ENCODE results near the gene AOPEP.

AOPEP gene

DNA sequence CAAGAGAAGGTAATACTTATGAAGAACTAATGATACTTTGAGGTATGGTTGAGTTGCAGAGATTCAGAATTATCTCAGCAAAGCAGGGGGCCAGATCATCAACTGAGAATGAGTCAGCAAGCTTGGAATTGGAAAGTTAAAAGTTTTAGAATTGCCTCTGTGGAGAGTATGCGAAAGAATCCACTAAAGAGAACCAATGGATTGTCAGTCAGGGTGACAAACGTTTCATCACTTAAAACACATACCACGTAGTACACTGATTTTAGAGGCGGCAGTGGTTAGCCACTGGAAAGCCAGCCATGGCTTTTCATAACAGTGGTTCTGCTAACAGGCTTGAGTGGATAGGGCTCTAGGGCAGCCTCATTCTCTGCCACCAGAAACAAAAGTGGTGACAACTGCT, 30.7 kb downstream of the AOPEP start:
- intact Hi-C loops (cut with DNase I; ENCODE audit: low total_unique reads) = no loop called here
- H3K36me3 ChIP-seq = peaks cover 0 to 13% (median 0%) of the 10 kb centered on the region in 3 donors
- H3K4me3 ChIP-seq = no peak overlapping the region
- no peak for DNase-seq
- H3K9me3 ChIP-seq = no peaks in the 10 kb centered on the region
- no peak for TF ChIP-seq CTCF (IDR thresholded peaks at IDR 0.05)
- peak overlapping the region in 1 of 2 donors; percentile 45 for H3K27ac ChIP-seq
- no peaks in the 10 kb centered on the region for H3K27me3 ChIP-seq
- H3K4me1 ChIP-seq = peaks cover 0 to 12% (median 1%) of the 10 kb centered on the region in 4 donors

DNA sequence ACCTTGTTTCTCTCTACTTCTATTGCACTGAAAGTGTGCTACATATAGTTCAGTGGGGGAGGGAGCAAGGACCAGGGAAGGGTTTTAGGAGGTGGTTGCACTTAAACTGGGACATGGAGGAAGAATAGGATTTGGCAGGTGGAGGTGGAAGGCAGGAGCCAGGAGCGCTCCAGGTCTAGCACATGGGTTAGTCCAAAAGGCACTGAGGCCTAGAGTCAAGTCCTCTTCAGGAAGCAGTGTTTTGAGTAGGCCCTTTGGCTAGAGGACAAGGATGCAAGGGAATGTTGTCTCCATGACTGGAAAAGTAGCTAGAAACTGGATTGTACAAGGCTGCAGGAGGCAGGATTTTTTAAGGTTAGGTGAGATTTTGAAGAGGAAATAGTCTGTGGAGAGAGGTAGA, 31.5 kb downstream of the AOPEP start:
- intact Hi-C loops (cut with DNase I; ENCODE audit: low total_unique reads) = no loop called here
- Histone ChIP-seq H3K27me3 (no peaks in the 10 kb centered on the region), H3K4me3 (no peak overlapping the region), H3K36me3 (peaks cover 0 to 13% (median 0%) of the 10 kb centered on the region in 3 donors), H3K4me1 (peaks cover 0 to 12% (median 1%) of the 10 kb centered on the region in 4 donors), H3K27ac (no peak overlapping the region), H3K9me3 (no peaks in the 10 kb centered on the region)
- TF ChIP-seq CTCF (IDR thresholded peaks at IDR 0.05) = no peak
- no peak for DNase-seq

DNA sequence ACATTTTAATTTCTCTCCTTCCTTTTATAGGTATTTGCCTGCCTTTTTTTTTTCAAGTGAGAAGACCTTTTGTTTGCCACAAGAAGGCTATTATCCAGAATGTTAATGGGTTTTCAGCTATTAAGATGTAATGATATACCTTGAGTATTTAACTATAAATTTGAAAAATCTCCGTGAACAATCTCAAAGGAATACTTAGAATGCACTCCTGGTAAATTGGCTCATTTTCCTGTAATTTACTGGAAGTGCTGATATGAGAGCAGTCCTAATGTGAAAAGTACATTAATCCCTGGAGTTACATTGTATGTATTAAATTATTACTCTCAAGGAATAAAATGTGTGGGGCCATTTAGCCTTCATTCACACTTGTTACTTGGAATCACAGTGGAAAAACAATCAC, 32.4 kb downstream of the AOPEP start:
- no peaks in the 10 kb centered on the region for H3K27me3 ChIP-seq
- intact Hi-C loops (cut with DNase I; ENCODE audit: low total_unique reads) = no loop called here
- H3K27ac ChIP-seq = no peak overlapping the region
- H3K36me3 ChIP-seq = peaks cover 0 to 14% (median 0%) of the 10 kb centered on the region in 3 donors
- H3K4me3 ChIP-seq = no peak overlapping the region
- TF ChIP-seq CTCF (IDR thresholded peaks at IDR 0.05) = no peak
- H3K9me3 ChIP-seq = no peaks in the 10 kb centered on the region
- peaks cover 0 to 12% (median 1%) of the 10 kb centered on the region in 4 donors for H3K4me1 ChIP-seq
- DNase-seq = no peak

DNA sequence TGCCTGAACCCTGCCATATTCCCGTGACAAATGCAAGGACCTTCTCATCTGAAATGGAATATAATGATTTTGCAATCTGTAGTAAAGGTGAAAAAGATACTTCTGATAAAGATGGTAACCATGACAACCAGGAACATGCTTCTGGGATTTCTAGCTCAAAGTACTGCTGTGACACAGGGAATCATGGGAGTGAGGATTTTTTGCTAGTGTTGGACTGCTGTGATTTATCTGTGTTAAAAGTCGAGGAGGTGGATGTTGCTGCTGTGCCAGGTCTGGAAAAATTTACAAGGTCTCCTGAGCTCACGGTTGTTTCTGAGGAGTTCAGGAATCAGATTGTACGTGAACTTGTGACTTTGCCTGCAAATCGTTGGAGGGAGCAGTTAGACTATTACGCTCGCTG, 33.5 kb downstream of the AOPEP start:
- H3K4me1 ChIP-seq = peaks cover 0 to 7% (median 1%) of the 10 kb centered on the region in 4 donors
- no peaks in the 10 kb centered on the region for H3K9me3 ChIP-seq
- H3K27ac ChIP-seq = no peak overlapping the region
- no peak for TF ChIP-seq CTCF (IDR thresholded peaks at IDR 0.05)
- H3K36me3 ChIP-seq = peaks cover 0 to 17% (median 0%) of the 10 kb centered on the region in 3 donors
- no peak for DNase-seq
- no peak overlapping the region for H3K4me3 ChIP-seq
- H3K27me3 ChIP-seq = no peaks in the 10 kb centered on the region
- intact Hi-C loops (cut with DNase I; ENCODE audit: low total_unique reads) = no loop called here

DNA sequence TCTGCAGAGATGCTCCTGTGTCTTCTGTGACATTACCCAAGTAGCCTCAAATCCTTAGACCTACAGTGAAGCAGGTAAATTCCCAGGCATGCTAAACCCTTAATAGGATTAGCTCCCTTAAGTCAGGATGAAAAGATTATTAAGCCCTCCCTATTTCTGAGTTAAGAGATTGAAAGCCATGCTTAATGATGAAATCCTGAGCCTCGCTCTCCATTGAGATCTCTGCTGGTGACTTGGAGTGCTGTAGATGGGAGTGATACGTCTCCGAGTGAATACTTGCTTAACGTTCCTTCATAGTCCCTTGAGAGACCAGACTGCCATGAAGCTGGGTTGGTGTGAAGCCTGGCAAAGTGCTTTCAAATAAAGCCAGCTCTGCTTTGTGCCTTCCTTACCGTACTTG, 34.2 kb downstream of the AOPEP start:
- DNase-seq = no peak
- intact Hi-C loops (cut with DNase I; ENCODE audit: low total_unique reads) = no loop called here
- H3K36me3 ChIP-seq = peaks cover 0 to 17% (median 0%) of the 10 kb centered on the region in 3 donors
- no peak for TF ChIP-seq CTCF (IDR thresholded peaks at IDR 0.05)
- no peak overlapping the region for H3K4me3 ChIP-seq
- H3K27me3 ChIP-seq = no peaks in the 10 kb centered on the region
- peaks cover 0 to 4% (median 0%) of the 10 kb centered on the region in 4 donors for H3K4me1 ChIP-seq
- H3K9me3 ChIP-seq = no peaks in the 10 kb centered on the region
- H3K27ac ChIP-seq = no peak overlapping the region

DNA sequence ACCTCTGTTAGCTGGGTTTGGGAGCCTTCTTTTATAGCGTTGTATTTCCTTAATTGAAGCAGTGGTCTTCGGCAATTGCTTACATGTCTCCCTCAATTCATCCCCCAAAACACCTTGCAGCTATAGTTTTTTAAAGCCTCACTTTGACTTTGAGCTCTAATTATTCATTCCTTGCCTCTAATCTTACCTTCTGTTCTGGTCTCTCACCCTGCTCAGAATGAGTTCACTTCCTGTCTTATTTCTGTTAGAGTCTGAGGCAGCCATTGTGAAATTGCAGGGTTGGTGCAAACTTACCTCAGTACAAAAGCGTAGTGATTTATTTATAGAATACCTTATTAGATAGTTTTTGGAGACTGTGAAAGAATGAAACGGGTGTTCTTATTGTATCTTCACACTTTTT, 35.0 kb downstream of the AOPEP start:
- Histone ChIP-seq H3K4me1 (peaks cover 0 to 4% (median 0%) of the 10 kb centered on the region in 4 donors), H3K9me3 (no peaks in the 10 kb centered on the region), H3K27ac (no peak overlapping the region), H3K27me3 (no peaks in the 10 kb centered on the region), H3K4me3 (no peak overlapping the region), H3K36me3 (peaks cover 0 to 17% (median 0%) of the 10 kb centered on the region in 3 donors)
- no peak for DNase-seq
- intact Hi-C loops (cut with DNase I; ENCODE audit: low total_unique reads) = no loop called here
- TF ChIP-seq CTCF (IDR thresholded peaks at IDR 0.05) = no peak

All from tibial artery (tissue), 4 donors.